Loucy (cell line): ENCODE results near the gene ALG8.
A peak's percentile ranks its signal among the peaks of the same experiment; 100 is the strongest.

ENCODE experiments used
- H2AFZ ChIP-seq: fragments of 200-600 bp; sonication (generic); 2 replicates; pipeline ENCODE4 v1.6.0; 2016; ENCODE audit warnings: antibody characterized with exemption, mild to moderate bottlenecking, low read length, moderate library complexity
- H3F3A ChIP-seq: fragments of 200-600 bp; 2 replicates; pipeline ENCODE4 v1.6.0; 2016; ENCODE audit warnings: antibody characterized with exemption, low read depth, mild to moderate bottlenecking
- H3K27me3 ChIP-seq: fragments of 200-600 bp; sonication (generic); 2 replicates; pipeline ENCODE4 v1.6.1; 2014; ENCODE audit warnings: low read length, mild to moderate bottlenecking; ENCODE audit not compliant: insufficient read depth, poor library complexity, severe bottlenecking
- H3K36me3 ChIP-seq: fragments of 200-600 bp; sonication (generic); 2 replicates; pipeline ENCODE4 v1.6.1; 2016; ENCODE audit warnings: low read length; ENCODE audit not compliant: insufficient read depth
- H3K4me1 ChIP-seq: fragments of 200-600 bp; sonication (generic); 2 replicates; pipeline ENCODE4 v1.5.1; 2014; ENCODE audit warnings: low read length, mild to moderate bottlenecking; ENCODE audit not compliant: insufficient read depth, poor library complexity, severe bottlenecking
- H3K4me2 ChIP-seq: fragments of 200-600 bp; sonication (generic); 2 replicates; pipeline ENCODE4 v1.6.0; 2014; ENCODE audit warnings: antibody characterized with exemption, low read length, low read depth, mild to moderate bottlenecking; ENCODE audit not compliant: poor library complexity, severe bottlenecking
- H3K4me3 ChIP-seq: fragments of 200-600 bp; sonication (generic); 2 replicates; pipeline ENCODE4 v1.5.1; 2014; ENCODE audit warnings: low read length, mild to moderate bottlenecking, mixed read lengths; ENCODE audit not compliant: poor library complexity, severe bottlenecking
- H3K79me2 ChIP-seq: fragments of 200-600 bp; sonication (generic); 2 replicates; pipeline ENCODE4 v1.6.1; 2014; ENCODE audit warnings: low read length; ENCODE audit not compliant: insufficient read depth
- H3K9ac ChIP-seq: fragments of 200-600 bp; sonication (generic); 2 replicates; pipeline ENCODE4 v1.6.0; 2014; ENCODE audit warnings: mild to moderate bottlenecking, low read depth, low read length, moderate library complexity; ENCODE audit not compliant: poor library complexity, severe bottlenecking
- H3K9me2 ChIP-seq: fragments of 200-600 bp; sonication (generic); replicated peaks from 2 replicates; pipeline ENCODE4 v1.6.1; 2016; ENCODE audit warnings: low read depth, low read length, mixed read lengths
- H3K9me3 ChIP-seq: fragments of 200-600 bp; sonication (generic); 2 replicates; pipeline ENCODE4 v1.6.1; 2014; ENCODE audit warnings: mild to moderate bottlenecking, antibody characterized with exemption, low read length, low read depth; ENCODE audit not compliant: insufficient read depth
- H4K20me1 ChIP-seq: fragments of 200-600 bp; sonication (generic); 2 replicates; pipeline ENCODE4 v1.6.0; 2014; ENCODE audit warnings: antibody characterized with exemption, low read length, mild to moderate bottlenecking; ENCODE audit not compliant: insufficient read depth, poor library complexity, severe bottlenecking
- CTCF ChIP-seq: fragments of 200-600 bp; sonication (generic); conservative IDR thresholded peaks from 2 replicates; pipeline ENCODE4 v1.5.1; 2014; ENCODE audit warnings: mild to moderate bottlenecking, antibody characterized with exemption, low read length
- EZH2phosphoT487 ChIP-seq: fragments of 200-600 bp; IDR thresholded peaks from 2 replicates; pipeline ENCODE4 v1.6.1; 2018; ENCODE audit warnings: antibody characterized with exemption, mild to moderate bottlenecking, moderate library complexity, borderline replicate concordance

ALG8 gene

GRCh38 chr11:78076733-78077403 is 62.6 kb downstream of the ALG8 start:
- Histone ChIP-seq H4K20me1 (peaks cover 50% of the 10 kb centered on the region), H3K4me3 (peak overlapping the region; percentile 92), H3K9ac (peak overlapping the region; percentile 90), H3F3A (no peaks in the 10 kb centered on the region), H2AFZ (no peak overlapping the region), H3K79me2 (peaks cover 81% of the 10 kb centered on the region), H3K4me2 (peak overlapping the region; percentile 94), H3K27me3 (no peaks in the 10 kb centered on the region), H3K9me3 (no peaks in the 10 kb centered on the region), H3K36me3 (peaks cover 9% of the 10 kb centered on the region; the same call in 1 of the 2 replicates), H3K4me1 (peaks cover 58% of the 10 kb centered on the region), H3K9me2 (no peaks in the 10 kb centered on the region)
- TF ChIP-seq EZH2phosphoT487 (no peak), CTCF (peak; percentile 24; the same call in 1 of the 2 replicates)

GRCh38 chr11:78074756-78075155 is 64.7 kb downstream of the ALG8 start:
- H3K9ac ChIP-seq, result peak overlapping the region; percentile 13
- no peaks in the 10 kb centered on the region for H3K9me3 ChIP-seq
- no peak overlapping the region for H2AFZ ChIP-seq
- no peaks in the 10 kb centered on the region for H3F3A ChIP-seq
- H3K4me1 ChIP-seq, result peaks cover 43% of the 10 kb centered on the region
- peaks cover 95% of the 10 kb centered on the region for H3K79me2 ChIP-seq
- no peaks in the 10 kb centered on the region for H3K27me3 ChIP-seq
- H3K4me3 ChIP-seq, result peak overlapping the region; percentile 92
- H3K4me2 ChIP-seq, result peak overlapping the region; percentile 94
- no peak for TF ChIP-seq CTCF
- TF ChIP-seq EZH2phosphoT487, result no peak
- H3K36me3 ChIP-seq, result peaks cover 30% of the 10 kb centered on the region; the same call in 1 of the 2 replicates
- peaks cover 65% of the 10 kb centered on the region for H4K20me1 ChIP-seq
- H3K9me2 ChIP-seq, result no peaks in the 10 kb centered on the region

GRCh38 chr11:78072455-78072854 is 67.0 kb downstream of the ALG8 start:
- H4K20me1 ChIP-seq, result peaks cover 50% of the 10 kb centered on the region
- no peak for TF ChIP-seq EZH2phosphoT487
- TF ChIP-seq CTCF, result no peak
- H3K9me2 ChIP-seq, result no peaks in the 10 kb centered on the region
- no peak overlapping the region for H3K4me3 ChIP-seq
- H3K4me1 ChIP-seq, result peaks cover 33% of the 10 kb centered on the region
- no peaks in the 10 kb centered on the region for H3K9me3 ChIP-seq
- no peak overlapping the region for H2AFZ ChIP-seq
- no peaks in the 10 kb centered on the region for H3K27me3 ChIP-seq
- H3F3A ChIP-seq, result no peaks in the 10 kb centered on the region
- H3K4me2 ChIP-seq, result peak overlapping the region; percentile 0
- peaks cover 78% of the 10 kb centered on the region for H3K79me2 ChIP-seq
- peaks cover 49% of the 10 kb centered on the region; the same call in 1 of the 2 replicates for H3K36me3 ChIP-seq
- H3K9ac ChIP-seq, result no peak overlapping the region
